GM20000 (cell line): Measurements from ENCODE around the gene DYNLT4.

Source experiments
- DNase-seq: peaks from one replicate; pipeline ENCODE4 v3.0.0; 2012; ENCODE audit warnings: low spot score
- CTCF ChIP-seq: IDR thresholded peaks from 2 replicates; pipeline ENCODE4 v1.5.1; 2012; ENCODE audit warnings: mild to moderate bottlenecking, control low read depth; ENCODE audit errors: extremely low read depth, missing control alignments

DYNLT4 gene

GRCh38 chr1:44806704-44807363 is at the start of gene DYNLT4:
DYNLT4 (minus strand) TSS chr1:44807351; CDS start chr1:44806668, 683 bp downstream.
- no peak for DNase-seq
- no peak for TF ChIP-seq CTCF

GRCh38 chr1:44855742-44856141 is 48.6 kb upstream of the DYNLT4 start:
- DNase-seq: no peak
- no peak for TF ChIP-seq CTCF

GRCh38 chr1:44854970-44855369 is 47.8 kb upstream of the DYNLT4 start:
- no peak for TF ChIP-seq CTCF
- no peak for DNase-seq

- no peak for TF ChIP-seq CTCF
- no peak for DNase-seq
These were observed 46.0 kb upstream of the DYNLT4 start for GRCh38 chr1:44853201-44853600.

GRCh38 chr1:44851308-44851707 is 44.2 kb upstream of the DYNLT4 start:
- no peak for TF ChIP-seq CTCF
- no peak for DNase-seq

- TF ChIP-seq CTCF: no peak
- DNase-seq: no peak
These were observed 42.5 kb upstream of the DYNLT4 start for GRCh38 chr1:44849575-44850132.

GRCh38 chr1:44848456-44849181 is 41.5 kb upstream of the DYNLT4 start:
- TF ChIP-seq CTCF: no peak
- DNase-seq: no peak
